Measurements from ENCODE around the gene TBX10. TPM values are rescaled to one million over a fixed set of nuclear protein-coding genes. Genes with fewer than 3 reads are reported as not detected.
A peak's percentile ranks its signal among the peaks of the same experiment; 100 is the strongest.

Gene TBX10
- total RNA-seq, 1 experiment from 2014 or later = not detected

- H3K36me3 Mint-ChIP-seq (ENCODE audit: insufficient read depth, unreplicated experiment) = peaks cover 76% of the 10 kb centered on the region
- intact Hi-C loops (cut with micrococcal nuclease; ENCODE audit: unreplicated experiment) = no loop called here
These were observed 55.2 kb downstream of the TBX10 start for GRCh38 chr11:67584205-67584880.

GRCh38 chr11:67583247-67584204 lies 56.0 kb downstream of the TBX10 start, which contains the start of gene GSTP1:
TSS of gene GSTP1 (plus strand) at chr11:67583812. CDS start at chr11:67583844, 32 bp downstream.
- intact Hi-C loops (cut with micrococcal nuclease; ENCODE audit: unreplicated experiment) = loop anchor here (2.0 kb wide), 1 partner anchor 77 kb away; no protein-coding TSS in a partner anchor
- CTCF ChIA-PET = interaction anchor here (1.1 to 3.1 kb wide), 4 partner anchors 11 to 101 kb away, joined by 3 to 13 read pairs (median 6); partner anchors contain the start of genes AIP and NUDT8
- Mint-ChIP-seq H3K27me3 (ENCODE audit: unreplicated experiment) (no peaks in the 10 kb centered on the region), H3K4me1 (ENCODE audit: low read depth, unreplicated experiment) (peaks cover 61% of the 10 kb centered on the region), H3K36me3 (ENCODE audit: insufficient read depth, unreplicated experiment) (peaks cover 73% of the 10 kb centered on the region), H3K27ac (ENCODE audit: unreplicated experiment) (peak within 1 kb of the TSS; percentile 74), H3K9me3 (ENCODE audit: low read depth, unreplicated experiment) (no peaks in the 10 kb centered on the region), H3K4me3 (ENCODE audit: low read depth, unreplicated experiment) (peak within 1 kb of the TSS; percentile 77)
- no TSS peak for BruUV-seq (replicated peaks)
- TF ChIP-seq CTCF (IDR thresholded peaks at IDR 0.05; ENCODE audit: unreplicated experiment) = peak; percentile 60
- peak; percentile 94 for DNase-seq

More at GRCh38 chr11:67584205-67584880, 55.2 kb downstream of the TBX10 start:
- CTCF ChIA-PET = interaction anchor here (1.1 to 3.1 kb wide), 3 partner anchors 12 to 45 kb away, joined by 4 to 13 read pairs (median 9); partner anchors contain the start of gene NUDT8
- no peaks in the 10 kb centered on the region for H3K27me3 Mint-ChIP-seq (ENCODE audit: unreplicated experiment)
- peaks cover 55% of the 10 kb centered on the region for H3K4me1 Mint-ChIP-seq (ENCODE audit: low read depth, unreplicated experiment)
- no peaks in the 10 kb centered on the region for H3K9me3 Mint-ChIP-seq (ENCODE audit: low read depth, unreplicated experiment)
- BruUV-seq (replicated peaks) = TSS peak; percentile 58
- H3K4me3 Mint-ChIP-seq (ENCODE audit: low read depth, unreplicated experiment) = peak overlapping the region; percentile 77
- peak overlapping the region; percentile 60 for H3K27ac Mint-ChIP-seq (ENCODE audit: unreplicated experiment)
- no peak for TF ChIP-seq CTCF (IDR thresholded peaks at IDR 0.05; ENCODE audit: unreplicated experiment)
- peak; percentile 68 for DNase-seq

GRCh38 chr11:67582011-67582410 lies 57.6 kb downstream of the TBX10 start:
- DNase-seq = no peak
- no TSS peak for BruUV-seq (replicated peaks)

More at GRCh38 chr11:67582011-67582410, 57.6 kb downstream of the TBX10 start:
- Mint-ChIP-seq H3K4me3 (ENCODE audit: low read depth, unreplicated experiment) (peak overlapping the region; percentile 77), H3K36me3 (ENCODE audit: insufficient read depth, unreplicated experiment) (peaks cover 66% of the 10 kb centered on the region), H3K4me1 (ENCODE audit: low read depth, unreplicated experiment) (peaks cover 67% of the 10 kb centered on the region), H3K9me3 (ENCODE audit: low read depth, unreplicated experiment) (no peaks in the 10 kb centered on the region), H3K27ac (ENCODE audit: unreplicated experiment) (peak overlapping the region; percentile 74), H3K27me3 (ENCODE audit: unreplicated experiment) (no peaks in the 10 kb centered on the region)
- intact Hi-C loops (cut with micrococcal nuclease; ENCODE audit: unreplicated experiment) = loop anchor here (2.0 kb wide), 1 partner anchor 75 kb away; no protein-coding TSS in a partner anchor
- CTCF ChIA-PET = interaction anchor here (0.9 to 3.1 kb wide), 4 partner anchors 9 to 99 kb away, joined by 3 to 13 read pairs (median 7); partner anchors contain the start of genes AIP and NUDT8
- TF ChIP-seq CTCF (IDR thresholded peaks at IDR 0.05; ENCODE audit: unreplicated experiment) = no peak
